Measurements from ENCODE around the gene AGPAT2.
"Not testable (repeated sequence)": the region's sequence is repeated elsewhere in the genome, so short reads cannot be mapped to it uniquely, and the experiment has no call there.

Gene AGPAT2

GRCh38 chr9:136634904-136635303, 52.4 kb downstream of the AGPAT2 start:
- DNase-seq (ENCODE audit: low read depth): no peak
- H3K4me3 ChIP-seq (ENCODE audit: low read depth, low read length): no peak overlapping the region

GRCh38 chr9:136632491-136633106, 54.7 kb downstream of the AGPAT2 start:
- H3K4me3 ChIP-seq (ENCODE audit: low read depth, low read length); DNase-seq (ENCODE audit: low read depth): not testable (repeated sequence)

GRCh38 chr9:136632072-136632471, 55.2 kb downstream of the AGPAT2 start:
- DNase-seq (ENCODE audit: low read depth); H3K4me3 ChIP-seq (ENCODE audit: low read depth, low read length): not testable (repeated sequence)

- peak; percentile 55 for DNase-seq (ENCODE audit: low read depth)
- H3K4me3 ChIP-seq (ENCODE audit: low read depth, low read length): no peak overlapping the region
Observed at GRCh38 chr9:136631038-136632000, 55.9 kb downstream of the AGPAT2 start.

GRCh38 chr9:136630662-136630992, 56.6 kb downstream of the AGPAT2 start:
- no peak for DNase-seq (ENCODE audit: low read depth)
- H3K4me3 ChIP-seq (ENCODE audit: low read depth, low read length): no peak overlapping the region

- H3K4me3 ChIP-seq (ENCODE audit: low read depth, low read length): no peak overlapping the region
- DNase-seq (ENCODE audit: low read depth): no peak
Observed at GRCh38 chr9:136629879-136630661, 57.2 kb downstream of the AGPAT2 start.

GRCh38 chr9:136629001-136629878, 58.0 kb downstream of the AGPAT2 start:
- no peak for DNase-seq (ENCODE audit: low read depth)

GRCh38 chr9:136628268-136628667, 59.0 kb downstream of the AGPAT2 start:
- no peak for DNase-seq (ENCODE audit: low read depth)
- no peak overlapping the region for H3K4me3 ChIP-seq (ENCODE audit: low read depth, low read length)

More at GRCh38 chr9:136629001-136629878, 58.0 kb downstream of the AGPAT2 start:
- H3K4me3 ChIP-seq (ENCODE audit: low read depth, low read length): no peak overlapping the region

- H3K4me3 ChIP-seq (ENCODE audit: low read depth, low read length): no peak overlapping the region
Observed at GRCh38 chr9:136627703-136628102, 59.6 kb downstream of the AGPAT2 start.

GRCh38 chr9:136626740-136627642, 60.3 kb downstream of the AGPAT2 start:
- DNase-seq (ENCODE audit: low read depth): no peak
- H3K4me3 ChIP-seq (ENCODE audit: low read depth, low read length): no peak overlapping the region

More at GRCh38 chr9:136627703-136628102, 59.6 kb downstream of the AGPAT2 start:
- no peak for DNase-seq (ENCODE audit: low read depth)

- no peak overlapping the region for H3K4me3 ChIP-seq (ENCODE audit: low read depth, low read length)
- DNase-seq (ENCODE audit: low read depth): no peak
Observed at GRCh38 chr9:136626066-136626725, 61.1 kb downstream of the AGPAT2 start.

GRCh38 chr9:136625101-136626065, 61.9 kb downstream of the AGPAT2 start:
- H3K4me3 ChIP-seq (ENCODE audit: low read depth, low read length): no peak overlapping the region
- no peak for DNase-seq (ENCODE audit: low read depth)

- DNase-seq (ENCODE audit: low read depth): no peak
- H3K4me3 ChIP-seq (ENCODE audit: low read depth, low read length): no peak overlapping the region
Observed at GRCh38 chr9:136624184-136624951, 62.9 kb downstream of the AGPAT2 start.

GRCh38 chr9:136623842-136624183, 63.4 kb downstream of the AGPAT2 start:
- no peak for DNase-seq (ENCODE audit: low read depth)
- H3K4me3 ChIP-seq (ENCODE audit: low read depth, low read length): no peak overlapping the region

All from skeletal muscle cell (primary cell).